NCI-H748 treated with DMSO at 0.1 percent for 48 hours (cell line): ENCODE data around the gene MPL.
A peak's percentile ranks its signal among the peaks of the same experiment; 100 is the strongest.

Source experiments
- DNase-seq: peaks from one replicate; lab custom pipeline; 2025; lab: John Stamatoyannopoulos, UW

MPL gene

DNA sequence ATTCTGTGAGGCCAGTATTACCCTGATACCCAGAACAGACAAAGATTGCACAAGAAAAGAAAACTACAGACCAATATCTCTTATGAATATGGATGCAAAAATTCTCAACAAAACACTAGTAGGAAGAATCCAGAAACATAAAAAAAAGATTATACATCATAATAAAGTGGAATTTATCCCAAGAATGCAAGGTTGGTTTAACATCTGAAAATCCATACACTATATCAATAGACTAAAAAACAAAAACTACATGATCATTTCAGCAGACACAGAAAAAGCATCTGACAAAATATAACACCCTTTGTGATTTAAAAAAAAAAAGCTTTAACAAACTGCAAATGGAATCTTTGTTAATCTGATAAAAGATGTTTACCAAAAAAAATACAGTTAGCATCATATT lies 12.2 kb upstream of the MPL start:
- DNase-seq: no peak

GRCh38 chr1:43327549-43328292 lies 9.9 kb upstream of the MPL start:
- DNase-seq: no peak

DNA sequence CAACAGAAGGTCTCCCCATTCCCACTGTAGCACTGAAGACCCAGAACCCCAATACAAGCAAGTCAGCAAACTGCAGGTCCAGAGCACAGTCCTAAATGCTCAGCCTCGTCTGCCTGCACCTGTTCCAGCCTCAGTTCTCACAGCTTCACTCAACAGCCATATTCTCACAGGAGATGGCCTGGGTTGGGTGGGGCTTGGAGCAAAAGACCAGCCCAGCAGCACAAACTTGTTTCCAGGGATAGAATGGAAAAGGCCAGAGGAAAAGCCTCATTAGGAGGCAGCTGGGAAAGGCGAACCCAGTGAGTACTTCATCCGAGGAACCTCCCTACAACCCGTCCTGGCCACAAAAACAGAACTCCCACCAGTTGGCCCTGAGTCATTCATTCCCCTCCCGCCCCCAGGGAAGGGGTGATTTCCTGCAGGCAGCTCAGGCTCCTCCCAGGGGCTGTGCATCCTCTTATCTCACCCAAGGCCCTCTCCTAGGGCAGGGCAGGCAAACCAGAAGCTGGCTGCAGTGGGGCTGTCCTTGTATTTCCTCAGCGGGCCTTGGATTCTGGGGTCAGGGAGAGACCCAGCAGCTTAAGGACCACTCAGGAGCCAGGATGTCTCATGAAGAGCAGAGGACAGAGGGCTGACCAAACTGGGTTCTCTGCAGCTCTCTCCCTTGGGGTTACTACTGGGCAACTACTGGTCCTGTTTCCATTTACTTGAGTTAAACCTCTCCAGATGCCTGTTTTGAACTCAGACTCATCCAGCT lies 7.4 kb upstream of the MPL start:
- no peak for DNase-seq

GRCh38 chr1:43331688-43332087 lies 5.9 kb upstream of the MPL start:
- DNase-seq: no peak

- DNase-seq: no peak
These were observed 3.0 kb upstream of the MPL start for GRCh38 chr1:43334453-43335205.

- DNase-seq: no peak
These were observed 383 bp downstream of the MPL start for GRCh38 chr1:43338001-43338400.

GRCh38 chr1:43339584-43340232 lies 2.1 kb downstream of the MPL start:
- DNase-seq: no peak

- no peak for DNase-seq
These were observed 2.9 kb downstream of the MPL start for GRCh38 chr1:43340559-43340958.

DNA sequence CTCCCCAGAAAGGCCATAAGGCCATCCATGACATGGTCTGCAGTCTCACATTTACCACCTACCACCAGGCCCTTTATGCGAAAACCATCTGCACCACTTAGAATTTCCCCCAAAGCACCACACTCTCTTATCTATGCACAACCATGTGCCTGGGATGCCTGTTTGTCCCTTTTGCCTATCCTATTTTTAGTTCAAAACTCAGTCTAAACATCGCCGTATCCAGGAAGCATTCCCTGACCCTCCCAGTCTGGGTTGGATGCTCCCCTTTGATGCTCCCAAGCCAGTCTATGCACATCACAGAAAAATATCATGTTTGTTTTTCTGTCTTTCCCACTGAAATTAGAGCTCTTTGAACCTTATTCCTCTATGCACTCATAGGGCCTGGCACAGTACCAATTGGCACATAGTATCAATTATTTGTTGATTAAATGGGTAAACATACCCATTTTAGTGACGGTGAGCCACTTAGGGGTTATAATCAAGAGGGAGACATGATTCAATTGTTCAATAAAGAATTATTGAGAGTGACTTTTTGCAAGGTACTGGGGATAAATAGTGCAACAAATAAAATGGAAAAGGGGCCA lies 6.7 kb downstream of the MPL start:
- no peak for DNase-seq

DNA sequence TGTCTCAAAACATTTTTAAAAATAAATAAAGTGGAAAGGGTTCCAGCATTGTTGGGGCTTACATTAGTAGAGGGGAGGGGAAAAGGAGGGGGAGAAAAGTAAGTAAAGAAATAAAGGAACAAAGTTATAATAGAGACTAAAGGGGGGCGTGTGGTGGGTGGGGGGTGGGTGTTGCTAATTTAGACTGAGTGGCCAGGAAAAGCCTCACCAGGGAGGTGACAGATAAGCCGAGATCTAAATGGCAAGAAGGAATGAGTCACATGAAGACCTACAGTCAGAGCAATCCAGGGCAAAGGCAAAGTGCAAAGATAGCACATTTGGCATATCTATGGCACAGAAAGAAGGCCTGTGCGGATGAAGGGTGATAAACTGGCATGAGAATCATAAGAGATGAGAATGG lies 7.5 kb downstream of the MPL start:
- DNase-seq: no peak

DNA sequence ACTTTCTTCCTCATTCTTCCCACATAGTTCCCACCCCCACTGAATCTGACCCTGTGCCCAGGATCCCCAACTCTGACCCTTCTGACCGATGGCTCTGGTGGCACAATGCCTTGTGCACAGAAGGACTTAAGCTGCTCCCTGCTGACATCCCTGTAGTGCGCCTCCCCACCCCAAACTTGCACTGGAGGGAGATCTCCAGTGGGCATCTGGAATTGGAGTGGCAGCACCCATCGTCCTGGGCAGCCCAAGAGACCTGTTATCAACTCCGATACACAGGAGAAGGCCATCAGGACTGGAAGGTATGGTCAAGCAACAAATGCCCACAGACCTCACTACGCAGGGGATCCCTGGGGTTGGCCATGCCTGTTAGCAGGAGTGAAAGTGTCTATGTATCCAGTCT lies 9.0 kb downstream of the MPL start:
- no peak for DNase-seq

- DNase-seq: peak; percentile 98
These were observed 10.8 kb downstream of the MPL start for GRCh38 chr1:43348343-43348808.

GRCh38 chr1:43348809-43349593 lies 11.4 kb downstream of the MPL start:
- DNase-seq: peak; percentile 100

DNA sequence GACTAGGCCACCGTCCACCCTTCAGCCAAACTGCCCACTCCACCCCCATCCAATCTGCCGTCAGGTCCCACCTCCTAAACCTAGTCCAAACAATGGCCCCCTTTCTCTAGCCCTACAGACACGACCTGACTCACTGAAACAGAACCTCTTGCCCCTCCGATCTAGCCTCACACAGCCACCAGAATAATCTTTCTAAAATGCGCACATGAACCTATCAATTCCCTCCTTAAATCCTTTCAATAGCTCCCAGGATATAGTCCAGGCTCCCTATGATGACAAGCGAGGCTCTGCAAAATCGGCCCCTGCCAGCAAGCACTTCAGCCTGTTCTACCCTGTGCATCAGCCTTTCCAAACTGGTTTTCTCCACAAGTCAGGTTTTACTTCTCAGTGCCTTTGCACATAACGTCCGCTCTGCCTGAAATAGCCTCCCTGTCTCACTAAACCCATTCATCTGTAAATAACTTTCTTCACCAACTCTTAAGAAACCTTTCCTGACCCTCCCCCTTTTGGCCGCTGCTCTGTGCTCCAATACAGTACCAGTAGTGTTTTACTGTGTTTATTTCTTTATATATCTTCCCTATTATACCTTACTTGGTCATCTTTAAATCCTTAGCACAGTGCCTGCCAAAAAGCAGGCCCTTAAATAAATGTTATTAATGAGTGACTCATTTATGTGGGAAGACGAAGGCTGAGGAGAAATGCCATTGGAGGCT lies 12.1 kb downstream of the MPL start:
- DNase-seq: no peak

GRCh38 chr1:43350976-43351375 lies 13.4 kb downstream of the MPL start:
- DNase-seq: no peak

DNA sequence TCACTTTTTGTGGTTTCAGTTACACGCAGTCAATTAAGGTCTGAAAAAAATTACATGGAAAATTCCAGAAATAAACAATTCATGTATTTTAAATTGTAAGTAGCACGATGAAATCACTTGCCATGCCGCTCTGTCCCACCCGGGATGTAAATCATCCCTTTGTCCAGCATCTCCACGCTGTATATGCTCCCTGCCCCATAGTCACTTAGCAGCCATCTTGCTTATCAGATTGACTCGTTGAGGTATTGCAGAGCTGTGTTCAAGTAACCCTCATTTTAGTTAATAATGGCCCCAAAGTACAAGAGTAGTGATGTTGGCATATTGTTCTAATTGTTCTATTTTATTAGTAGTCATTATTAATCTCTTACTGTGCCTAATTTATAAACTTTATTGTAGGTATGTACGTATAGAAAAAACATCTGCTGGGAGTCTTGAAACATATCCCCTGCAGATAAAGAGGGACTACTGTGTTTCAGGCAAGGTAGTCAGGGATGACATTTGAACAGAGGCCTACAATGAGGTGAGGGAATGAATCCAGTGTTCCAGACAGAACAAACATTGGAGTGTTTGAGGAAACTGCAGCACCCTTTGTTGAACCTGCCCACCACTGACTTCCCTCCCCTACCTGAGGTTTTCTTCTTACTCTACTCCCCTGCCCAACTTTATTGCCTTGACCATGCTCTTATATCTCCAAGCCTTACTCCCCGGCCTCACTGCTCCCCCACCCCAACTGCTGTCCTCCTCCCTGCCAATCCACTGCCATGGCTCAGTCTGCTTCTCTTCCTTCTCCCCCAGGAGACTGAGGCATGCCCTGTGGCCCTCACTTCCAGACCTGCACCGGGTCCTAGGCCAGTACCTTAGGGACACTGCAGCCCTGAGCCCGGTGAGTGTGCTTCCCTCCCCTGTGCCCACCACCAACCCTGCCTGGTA lies 14.1 kb downstream of the MPL start:
- no peak for DNase-seq

- no peak for DNase-seq
These were observed 14.7 kb downstream of the MPL start for GRCh38 chr1:43352351-43352705.

DNA sequence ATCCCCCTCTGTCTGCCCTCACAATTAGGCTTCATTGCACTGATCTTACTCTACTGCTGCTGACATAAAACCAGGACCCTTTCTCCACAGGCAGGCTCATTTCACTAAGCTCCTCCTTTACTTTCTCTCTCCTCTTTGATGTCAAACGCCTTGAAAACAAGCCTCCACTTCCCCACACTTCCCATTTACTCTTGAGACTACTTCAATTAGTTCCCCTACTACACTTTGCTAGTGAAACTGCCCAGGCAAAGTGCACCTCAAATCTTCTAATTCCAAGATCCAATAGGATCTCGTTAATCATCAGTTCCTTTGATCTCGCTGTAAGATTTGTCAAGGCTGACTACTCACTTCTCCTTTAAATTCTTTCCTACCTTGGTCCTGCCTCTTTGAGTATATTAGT lies 15.3 kb downstream of the MPL start:
- DNase-seq: no peak

GRCh38 chr1:43354471-43354870 lies 16.9 kb downstream of the MPL start:
- no peak for DNase-seq
